Measurements from ENCODE around the gene RANBP3.

DNA sequence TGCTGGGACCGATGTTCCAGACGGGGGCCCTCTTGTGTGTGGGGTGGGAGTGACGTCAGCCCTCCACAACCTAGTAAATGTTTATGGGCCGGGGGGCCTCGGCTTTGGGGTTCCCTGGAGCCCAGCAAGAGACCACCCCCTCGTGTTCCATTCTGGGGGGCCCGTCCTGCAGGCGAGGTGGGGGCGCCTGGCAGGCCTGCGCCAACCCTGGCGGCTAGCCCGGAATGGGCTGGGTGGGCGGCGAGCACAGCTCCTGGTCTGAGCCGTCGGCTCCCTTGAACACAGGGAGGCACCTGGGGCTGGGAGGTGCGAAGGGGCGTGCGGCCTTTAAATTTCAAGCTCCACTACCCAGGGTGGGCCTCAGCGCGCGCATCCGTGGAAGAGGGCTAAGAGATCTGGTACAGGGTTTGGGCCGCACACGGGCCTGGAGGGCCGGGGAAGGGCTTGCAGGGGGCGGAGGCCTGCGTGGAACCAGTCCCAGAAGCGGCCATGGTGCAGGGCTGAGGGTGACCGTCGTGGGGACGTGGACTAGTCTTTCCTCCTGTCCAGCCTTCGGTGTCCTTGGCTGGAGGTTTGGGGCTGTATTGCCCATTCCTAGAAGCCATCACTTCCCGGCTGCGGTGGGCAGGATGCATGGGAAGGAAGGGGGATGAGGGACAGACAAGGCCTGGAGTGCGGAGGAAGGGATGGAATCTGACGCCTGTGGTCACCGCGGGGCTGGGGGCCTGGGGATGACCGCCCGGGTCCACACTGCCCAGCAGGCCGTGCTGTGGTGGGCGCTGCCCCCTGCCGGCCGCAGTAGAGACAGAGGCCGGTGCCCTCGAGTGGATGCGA is 85.8 kb downstream of the RANBP3 start:
- TF ChIP-seq, protein P1, sequence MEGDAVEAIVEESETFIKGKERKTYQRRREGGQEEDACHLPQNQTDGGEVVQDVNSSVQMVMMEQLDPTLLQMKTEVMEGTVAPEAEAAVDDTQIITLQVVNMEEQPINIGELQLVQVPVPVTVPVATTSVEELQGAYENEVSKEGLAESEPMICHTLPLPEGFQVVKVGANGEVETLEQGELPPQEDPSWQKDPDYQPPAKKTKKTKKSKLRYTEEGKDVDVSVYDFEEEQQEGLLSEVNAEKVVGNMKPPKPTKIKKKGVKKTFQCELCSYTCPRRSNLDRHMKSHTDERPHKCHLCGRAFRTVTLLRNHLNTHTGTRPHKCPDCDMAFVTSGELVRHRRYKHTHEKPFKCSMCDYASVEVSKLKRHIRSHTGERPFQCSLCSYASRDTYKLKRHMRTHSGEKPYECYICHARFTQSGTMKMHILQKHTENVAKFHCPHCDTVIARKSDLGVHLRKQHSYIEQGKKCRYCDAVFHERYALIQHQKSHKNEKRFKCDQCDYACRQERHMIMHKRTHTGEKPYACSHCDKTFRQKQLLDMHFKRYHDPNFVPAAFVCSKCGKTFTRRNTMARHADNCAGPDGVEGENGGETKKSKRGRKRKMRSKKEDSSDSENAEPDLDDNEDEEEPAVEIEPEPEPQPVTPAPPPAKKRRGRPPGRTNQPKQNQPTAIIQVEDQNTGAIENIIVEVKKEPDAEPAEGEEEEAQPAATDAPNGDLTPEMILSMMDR (IDR thresholded peaks at IDR 0.05), result peak in 1 of 2 donors; percentile 66
- TF ChIP-seq POLR2A (IDR thresholded peaks at IDR 0.05), result no peak
